ENCODE data around the gene GOT1. TPM values are rescaled to one million over a fixed set of nuclear protein-coding genes. Genes with fewer than 3 reads are reported as not detected.

Gene GOT1
- total RNA-seq, 4 donors from 2014 or later, result 19.3 to 57.3 (median 36.7) TPM

GRCh38 chr10:99389729-99390480 is 40.5 kb downstream of the GOT1 start:
- 71 to 74% methylated on average over 9 of the region's 9 CpGs for WGBS, 2 donors
- intact Hi-C loops (cut with DNase I), result loop anchor here (5.0 kb wide), 2 partner anchors 42 to 222 kb away; partner anchors contain the start of gene GOT1
- H3K9me3 ChIP-seq, result no peaks in the 10 kb centered on the region
- H3K4me1 ChIP-seq, result peaks cover 0 to 17% of the 10 kb centered on the region in 2 donors
- TF ChIP-seq POLR2A (IDR thresholded peaks at IDR 0.05) (no peak), CTCF (IDR thresholded peaks at IDR 0.05) (no peak)
- no peak overlapping the region for H3K4me3 ChIP-seq (replicated peaks in 1 of 3)
- no peaks in the 10 kb centered on the region for H3K36me3 ChIP-seq
- DNase-seq, result no peak
- no peak overlapping the region for H3K27ac ChIP-seq
- H3K27me3 ChIP-seq, result no peaks in the 10 kb centered on the region

GRCh38 chr10:99387541-99387940 is 42.9 kb downstream of the GOT1 start:
- Histone ChIP-seq H3K4me3 (replicated peaks in 1 of 3) (no peak overlapping the region), H3K36me3 (no peaks in the 10 kb centered on the region), H3K27me3 (no peaks in the 10 kb centered on the region), H3K4me1 (peaks cover 0 to 3% of the 10 kb centered on the region in 2 donors), H3K27ac (no peak overlapping the region), H3K9me3 (no peaks in the 10 kb centered on the region)
- no peak for TF ChIP-seq POLR2A (IDR thresholded peaks at IDR 0.05)
- no peak for TF ChIP-seq CTCF (IDR thresholded peaks at IDR 0.05)
- DNase-seq, result no peak
- intact Hi-C loops (cut with DNase I), result no loop called here
- 65 to 82% methylated on average over 4 to 11 of the region's 11 CpGs for WGBS, 2 donors

DNA sequence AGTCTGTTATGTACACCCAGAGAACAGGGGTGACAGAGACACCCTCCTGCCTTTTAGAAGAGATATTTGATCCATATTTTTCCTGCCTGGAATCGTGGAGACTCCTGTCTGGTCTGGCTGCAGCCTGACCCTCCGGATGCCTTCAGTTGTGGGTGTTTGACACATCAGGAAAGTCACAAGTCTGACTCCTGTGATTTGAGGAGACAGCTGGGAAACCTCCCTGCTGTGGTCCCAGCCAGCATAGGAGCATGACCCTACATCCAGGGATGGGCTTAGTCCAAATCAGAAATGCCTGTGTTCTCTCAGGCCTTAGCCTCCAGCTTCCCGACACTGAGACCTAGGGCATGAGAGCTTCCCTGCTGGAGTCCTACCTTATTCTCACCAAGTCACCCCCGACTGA is 43.4 kb downstream of the GOT1 start:
- no peak for DNase-seq
- WGBS, 2 donors, result 76 to 77% methylated on average over 4 of the region's 4 CpGs
- no peaks in the 10 kb centered on the region for H3K27me3 ChIP-seq
- H3K27ac ChIP-seq, result no peak overlapping the region
- TF ChIP-seq CTCF (IDR thresholded peaks at IDR 0.05) (no peak), POLR2A (IDR thresholded peaks at IDR 0.05) (no peak)
- H3K4me1 ChIP-seq, result no peaks in the 10 kb centered on the region
- no peaks in the 10 kb centered on the region for H3K36me3 ChIP-seq
- H3K4me3 ChIP-seq (replicated peaks in 1 of 3), result no peak overlapping the region
- intact Hi-C loops (cut with DNase I), result no loop called here
- H3K9me3 ChIP-seq, result no peaks in the 10 kb centered on the region

- no peak for DNase-seq
- intact Hi-C loops (cut with DNase I), result no loop called here
- H3K4me3 ChIP-seq (replicated peaks in 1 of 3), result no peak overlapping the region
- H3K9me3 ChIP-seq, result no peaks in the 10 kb centered on the region
- no peaks in the 10 kb centered on the region for H3K4me1 ChIP-seq
- 86 to 91% methylated on average over 1 of the region's 1 CpG for WGBS, 2 donors
- TF ChIP-seq CTCF (IDR thresholded peaks at IDR 0.05) (no peak), POLR2A (IDR thresholded peaks at IDR 0.05) (no peak)
- H3K36me3 ChIP-seq, result no peaks in the 10 kb centered on the region
- H3K27ac ChIP-seq, result no peak overlapping the region
- no peaks in the 10 kb centered on the region for H3K27me3 ChIP-seq
These were observed 48.2 kb downstream of the GOT1 start for GRCh38 chr10:99382176-99382575.

GRCh38 chr10:99375426-99375825 is 55.0 kb downstream of the GOT1 start:
- Histone ChIP-seq H3K36me3 (no peaks in the 10 kb centered on the region), H3K4me1 (no peaks in the 10 kb centered on the region), H3K9me3 (no peaks in the 10 kb centered on the region), H3K27me3 (no peaks in the 10 kb centered on the region), H3K27ac (no peak overlapping the region), H3K4me3 (replicated peaks in 1 of 3) (no peak overlapping the region)
- intact Hi-C loops (cut with DNase I), result no loop called here
- DNase-seq, result no peak
- TF ChIP-seq POLR2A (IDR thresholded peaks at IDR 0.05), result no peak
- TF ChIP-seq CTCF (IDR thresholded peaks at IDR 0.05), result no peak
